GM18909 (cell line): Measurements from ENCODE around the gene ANKS4B.
"Not testable (repeated sequence)": the region's sequence is repeated elsewhere in the genome, so short reads cannot be mapped to it uniquely, and the experiment has no call there.

Experiments used
- ATAC-seq: cut with Tn5 transposase; IDR thresholded peaks from one replicate; pipeline ENCODE4 v1.9.1; 2021; ENCODE audit warnings: mild to moderate bottlenecking; ENCODE audit not compliant: unreplicated experiment, poor library complexity

ANKS4B gene

GRCh38 chr16:21233521-21234150 is at the start of gene ANKS4B:
TSS of gene ANKS4B (plus strand) at chr16:21233699. CDS start at chr16:21233738, 39 bp downstream.
- ATAC-seq = no peak

GRCh38 chr16:21183995-21184394 is 49.5 kb upstream of the ANKS4B start:
- no peak for ATAC-seq

GRCh38 chr16:21184834-21185233 is 48.7 kb upstream of the ANKS4B start:
- no peak for ATAC-seq

DNA sequence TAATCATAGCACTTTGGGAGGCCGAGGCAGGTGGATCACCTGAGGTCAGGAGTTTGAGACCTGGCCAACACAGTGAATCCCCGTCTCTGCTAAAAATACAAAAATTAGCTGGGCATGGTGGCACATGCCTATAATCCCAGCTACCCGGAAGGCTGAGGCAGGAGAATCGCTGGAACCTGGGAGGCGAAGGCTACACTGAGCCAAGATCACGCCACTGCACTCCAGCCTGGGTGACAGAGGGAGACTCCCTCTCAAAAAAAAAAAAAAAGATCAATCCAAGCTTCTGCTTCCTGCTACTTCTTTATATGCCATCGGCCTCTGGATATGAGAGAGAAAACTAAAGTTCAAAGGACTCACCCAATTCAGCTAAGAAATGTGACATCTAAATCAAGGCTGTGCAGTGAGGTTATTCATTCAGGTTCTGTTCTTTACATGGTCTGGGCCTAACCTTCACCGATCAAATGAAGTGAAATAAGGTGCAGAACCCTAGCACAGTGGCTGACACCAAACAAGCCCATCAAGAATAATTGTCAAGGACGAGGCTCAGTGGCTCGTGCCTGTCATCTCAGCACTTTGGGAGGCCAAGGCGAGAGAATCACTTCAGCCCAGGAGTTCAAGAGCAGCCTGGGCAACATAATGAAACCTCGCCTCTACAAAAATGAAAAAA is 47.7 kb upstream of the ANKS4B start:
- ATAC-seq = no peak

GRCh38 chr16:21186326-21186691 is 47.2 kb upstream of the ANKS4B start:
- no peak for ATAC-seq

- no peak for ATAC-seq
Observed at GRCh38 chr16:21189311-21189710, 44.2 kb upstream of the ANKS4B start.

GRCh38 chr16:21190013-21190412 is 43.5 kb upstream of the ANKS4B start:
- ATAC-seq = no peak

DNA sequence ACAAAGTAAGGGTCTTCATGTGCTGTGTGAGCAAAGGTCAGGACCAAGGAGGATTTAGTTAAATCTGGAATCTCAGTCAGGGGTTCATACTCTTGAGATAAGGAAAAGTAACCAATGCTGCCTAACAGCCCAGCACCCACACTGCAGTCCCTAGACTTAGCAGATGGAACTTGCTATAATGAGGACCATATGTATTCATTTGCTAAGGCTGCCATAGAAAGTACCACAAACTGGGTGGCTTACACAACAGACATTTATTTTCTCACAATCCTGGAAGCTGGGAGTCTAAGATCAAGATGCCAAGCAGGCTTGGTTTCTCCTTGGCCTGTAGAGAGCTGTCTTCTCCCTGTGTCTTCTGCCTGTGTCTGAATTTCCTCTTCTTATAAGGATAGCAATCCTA is 42.9 kb upstream of the ANKS4B start:
- no peak for ATAC-seq

GRCh38 chr16:21192991-21193390 is 40.5 kb upstream of the ANKS4B start:
- no peak for ATAC-seq

GRCh38 chr16:21194771-21195301 is 38.7 kb upstream of the ANKS4B start:
- no peak for ATAC-seq

GRCh38 chr16:21195330-21195729 is 38.2 kb upstream of the ANKS4B start:
- not testable (repeated sequence) for ATAC-seq

- no peak for ATAC-seq
Observed at GRCh38 chr16:21197112-21197511, 36.4 kb upstream of the ANKS4B start.

- ATAC-seq = no peak
Observed at GRCh38 chr16:21197621-21198020, 35.9 kb upstream of the ANKS4B start.

DNA sequence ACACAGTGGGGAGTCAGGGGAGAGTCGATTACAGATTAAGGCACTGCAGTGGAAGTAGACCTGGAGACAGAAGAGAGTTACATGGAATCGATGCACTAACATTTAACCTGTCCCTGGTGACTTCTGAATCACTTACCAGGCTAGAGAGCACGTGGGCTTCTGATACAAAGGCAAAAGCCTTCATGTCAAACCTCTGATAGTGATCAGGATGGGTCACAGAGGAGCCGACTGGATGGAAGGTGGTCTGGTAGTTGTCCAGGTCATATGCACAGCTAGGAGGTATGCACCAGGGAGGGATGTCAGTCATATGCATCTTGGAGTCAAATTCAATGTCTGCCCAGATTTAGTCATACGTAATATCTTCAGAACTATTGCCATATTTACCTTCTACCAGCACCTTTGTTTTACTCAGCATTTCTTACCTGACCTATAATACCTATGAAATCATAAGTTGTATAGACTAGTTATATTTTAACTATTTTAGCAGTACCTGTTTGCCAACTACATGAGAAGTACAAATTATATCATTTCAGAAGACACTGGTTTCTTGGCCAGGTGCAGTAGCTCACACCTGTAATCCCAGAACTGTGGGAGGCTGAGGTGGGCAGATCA is 33.8 kb upstream of the ANKS4B start:
- no peak for ATAC-seq

- no peak for ATAC-seq
Observed at GRCh38 chr16:21203155-21203797, 30.2 kb upstream of the ANKS4B start.

DNA sequence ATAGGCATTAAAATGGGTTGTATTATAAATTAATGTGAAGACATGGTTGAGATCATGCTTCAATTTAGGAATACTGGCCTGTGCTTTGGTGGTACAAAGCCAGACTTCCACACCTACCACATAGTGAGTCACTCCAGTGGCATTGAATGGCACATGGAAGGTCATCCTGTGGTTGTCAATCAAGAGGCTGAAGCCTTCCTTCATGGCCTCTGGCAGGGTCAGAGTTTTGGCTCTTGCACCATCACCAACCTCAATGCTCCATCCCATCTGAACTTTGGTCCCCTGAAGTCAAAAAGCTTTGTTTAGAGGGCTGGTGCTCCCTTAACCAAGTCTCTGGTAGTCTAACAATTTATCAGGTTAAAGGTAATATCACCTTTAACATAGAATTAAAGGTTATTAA is 28.2 kb upstream of the ANKS4B start:
- ATAC-seq = no peak

DNA sequence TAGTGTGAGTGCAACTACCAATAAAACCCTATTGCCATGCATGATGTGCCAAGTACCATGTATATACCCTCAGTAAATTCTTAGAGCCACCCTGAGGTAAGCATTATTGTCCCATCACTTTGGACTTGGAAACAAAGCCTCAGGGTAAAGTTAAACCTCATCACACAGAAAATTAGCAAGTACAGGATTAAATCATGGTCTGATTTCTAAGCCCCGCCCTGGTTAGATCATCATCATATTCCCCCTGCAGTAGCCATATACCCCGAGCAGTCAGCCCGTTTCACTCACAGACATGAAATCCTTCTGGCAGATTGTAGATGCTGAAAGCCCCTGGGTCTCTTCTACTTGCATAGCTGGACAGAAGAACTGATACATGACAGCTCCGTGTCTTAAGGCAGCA is 26.9 kb upstream of the ANKS4B start:
- no peak for ATAC-seq

DNA sequence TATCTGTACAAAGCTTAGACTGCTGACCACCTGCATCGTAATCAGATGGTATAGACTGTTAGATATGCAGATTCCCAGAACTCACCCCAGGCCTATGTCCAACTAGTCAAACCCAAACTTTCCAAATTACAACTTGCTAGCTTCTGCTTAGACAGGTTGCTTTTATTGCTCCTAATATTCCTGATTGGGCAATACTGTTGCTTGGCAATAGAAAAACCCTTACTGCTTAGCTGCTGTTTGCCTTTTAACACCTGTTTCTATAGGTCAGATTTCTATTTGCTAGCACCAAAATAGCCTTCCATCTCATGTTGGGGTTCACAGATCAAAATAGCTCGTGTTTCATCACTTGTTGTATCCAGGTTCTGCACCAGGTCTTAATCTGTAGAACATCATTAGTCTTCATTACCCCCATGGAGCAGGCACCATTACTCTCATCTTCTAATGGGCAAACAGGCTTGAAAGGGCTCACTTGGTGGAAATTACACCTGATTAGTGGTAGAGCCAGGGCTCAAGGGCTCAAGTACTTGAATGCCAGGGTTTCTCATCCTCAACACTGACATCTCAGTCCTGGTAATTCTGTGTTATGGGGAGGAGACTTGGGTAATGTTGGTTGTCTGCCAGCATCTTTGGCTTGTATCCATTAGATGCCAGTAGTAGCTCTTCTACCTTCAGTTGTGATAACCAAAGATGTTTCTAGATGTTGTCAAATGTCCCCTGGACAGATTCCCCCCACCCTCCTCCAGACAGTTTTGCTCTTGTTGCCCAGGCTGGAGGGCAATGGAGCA is 24.9 kb upstream of the ANKS4B start:
- no peak for ATAC-seq

- no peak for ATAC-seq
Observed at GRCh38 chr16:21211486-21211885, 22.0 kb upstream of the ANKS4B start, which contains the start of gene ZP2. TSS of gene ZP2 (minus strand) at chr16:21211574. CDS start at chr16:21211547, 27 bp downstream.

GRCh38 chr16:21214086-21214485 is 19.4 kb upstream of the ANKS4B start:
- ATAC-seq = no peak
